ENCODE data around the gene KRT4. TPM values are rescaled to one million over a fixed set of nuclear protein-coding genes. Genes with fewer than 3 reads are reported as not detected.

Gene KRT4
- total RNA-seq, 4 donors from 2014 or later: 3.5 to 227 (median 10.8) TPM

GRCh38 chr12:52771505-52771904 lies 42.4 kb downstream of the KRT4 start:
- no peaks in the 10 kb centered on the region for H3K4me1 ChIP-seq
- WGBS, 2 donors (ENCODE audit: low coverage in 1 of 2): 80% methylated on average over 2 to 4 of the region's 4 CpGs

GRCh38 chr12:52771088-52771487 lies 42.8 kb downstream of the KRT4 start:
- 69 to 70% methylated on average over 2 of the region's 6 CpGs for WGBS, 2 donors (ENCODE audit: low coverage in 1 of 2)
- no peak for ATAC-seq
- Histone ChIP-seq H3K9me3 (no peaks in the 10 kb centered on the region), H3K36me3 (no peaks in the 10 kb centered on the region), H3K4me1 (no peaks in the 10 kb centered on the region), H3K27ac (no peak overlapping the region), H3K4me3 (no peak overlapping the region), H3K27me3 (peaks cover 20% of the 10 kb centered on the region)
- TF ChIP-seq POLR2A (IDR thresholded peaks at IDR 0.05): no peak
- no peak for TF ChIP-seq POLR2AphosphoS5 (IDR thresholded peaks at IDR 0.05)
- no peak for TF ChIP-seq CTCF (IDR thresholded peaks at IDR 0.05)
- TF ChIP-seq EP300 (IDR thresholded peaks at IDR 0.05): no peak

More at GRCh38 chr12:52771505-52771904, 42.4 kb downstream of the KRT4 start:
- Histone ChIP-seq H3K27ac (no peak overlapping the region), H3K36me3 (no peaks in the 10 kb centered on the region), H3K27me3 (peaks cover 20% of the 10 kb centered on the region), H3K9me3 (no peaks in the 10 kb centered on the region), H3K4me3 (no peak overlapping the region)
- no peak for TF ChIP-seq POLR2AphosphoS5 (IDR thresholded peaks at IDR 0.05)
- no peak for TF ChIP-seq POLR2A (IDR thresholded peaks at IDR 0.05)
- no peak for TF ChIP-seq CTCF (IDR thresholded peaks at IDR 0.05)
- TF ChIP-seq EP300 (IDR thresholded peaks at IDR 0.05): no peak
- no peak for ATAC-seq

GRCh38 chr12:52769946-52770345 lies 44.0 kb downstream of the KRT4 start:
- no peaks in the 10 kb centered on the region for H3K4me1 ChIP-seq

GRCh38 chr12:52769354-52769753 lies 44.6 kb downstream of the KRT4 start:
- no peaks in the 10 kb centered on the region for H3K4me1 ChIP-seq
- TF ChIP-seq POLR2A (IDR thresholded peaks at IDR 0.05) (no peak), CTCF (IDR thresholded peaks at IDR 0.05) (no peak), EP300 (IDR thresholded peaks at IDR 0.05) (no peak), POLR2AphosphoS5 (IDR thresholded peaks at IDR 0.05) (no peak)
- H3K27ac ChIP-seq: no peak overlapping the region
- 65% methylated on average over 2 of the region's 3 CpGs; no CpG with 5 or more reads in 1 of the 2 donors for WGBS, 2 donors (ENCODE audit: low coverage in 1 of 2)
- H3K9me3 ChIP-seq: no peaks in the 10 kb centered on the region
- no peak overlapping the region for H3K4me3 ChIP-seq
- peaks cover 10% of the 10 kb centered on the region for H3K27me3 ChIP-seq
- ATAC-seq: no peak
- H3K36me3 ChIP-seq: no peaks in the 10 kb centered on the region

More at GRCh38 chr12:52769946-52770345, 44.0 kb downstream of the KRT4 start:
- Histone ChIP-seq H3K27me3 (peaks cover 12% of the 10 kb centered on the region), H3K36me3 (no peaks in the 10 kb centered on the region), H3K27ac (no peak overlapping the region), H3K4me3 (no peak overlapping the region), H3K9me3 (no peaks in the 10 kb centered on the region)
- no peak for ATAC-seq
- TF ChIP-seq POLR2AphosphoS5 (IDR thresholded peaks at IDR 0.05): no peak
- TF ChIP-seq EP300 (IDR thresholded peaks at IDR 0.05): no peak
- TF ChIP-seq CTCF (IDR thresholded peaks at IDR 0.05): no peak
- TF ChIP-seq POLR2A (IDR thresholded peaks at IDR 0.05): no peak

- H3K9me3 ChIP-seq: no peaks in the 10 kb centered on the region
- no peak overlapping the region for H3K4me3 ChIP-seq
- TF ChIP-seq POLR2AphosphoS5 (IDR thresholded peaks at IDR 0.05): no peak
- H3K36me3 ChIP-seq: no peaks in the 10 kb centered on the region
- H3K27me3 ChIP-seq: peaks cover 10% of the 10 kb centered on the region
- no peaks in the 10 kb centered on the region for H3K4me1 ChIP-seq
- no peak for ATAC-seq
- no peak overlapping the region for H3K27ac ChIP-seq
- WGBS, 2 donors (ENCODE audit: low coverage in 1 of 2): 53 to 89% methylated on average over 3 to 4 of the region's 10 CpGs
Measured at GRCh38 chr12:52768479-52769200, 45.3 kb downstream of the KRT4 start.

Measured in gastroesophageal sphincter (tissue), 4 donors.